C4-2B (cell line): Measurements from ENCODE around the gene SPINK13.
A peak's percentile ranks its signal among the peaks of the same experiment; 100 is the strongest.

Source experiments
- H3K27ac ChIP-seq: fragments of 450-650 bp; 2 replicates; pipeline ENCODE4 v1.5.1; 2017
- ZFX ChIP-seq: fragments of 450-650 bp; IDR thresholded peaks from 2 replicates; pipeline ENCODE4 v1.6.1; 2017
- TF ChIP-seq, protein P1 (sequence below): fragments of 450-650 bp; conservative IDR thresholded peaks from 2 replicates; pipeline ENCODE4 v1.5.1; 2017; ENCODE audit warnings: mild to moderate bottlenecking

Gene SPINK13

DNA sequence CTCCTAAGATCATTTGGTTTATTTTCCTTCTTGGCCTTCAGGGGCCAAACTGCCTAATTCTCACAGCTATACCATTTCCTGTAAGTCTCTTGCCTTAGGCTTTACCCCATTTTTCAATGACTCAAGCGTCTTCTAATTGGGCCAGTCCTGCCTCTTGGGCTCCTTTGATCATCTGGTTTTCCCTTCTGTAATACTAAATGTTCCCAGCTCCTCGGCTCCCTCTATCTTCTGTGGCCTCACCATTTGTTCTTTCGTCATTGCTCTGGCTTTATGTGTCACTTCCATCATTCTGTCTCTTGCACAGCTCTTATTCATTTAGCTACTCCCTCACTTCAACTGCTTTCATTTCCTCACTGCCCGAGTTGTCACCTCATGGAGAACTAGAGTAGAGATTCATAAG is 29.1 kb downstream of the SPINK13 start:
- TF ChIP-seq, protein P1, sequence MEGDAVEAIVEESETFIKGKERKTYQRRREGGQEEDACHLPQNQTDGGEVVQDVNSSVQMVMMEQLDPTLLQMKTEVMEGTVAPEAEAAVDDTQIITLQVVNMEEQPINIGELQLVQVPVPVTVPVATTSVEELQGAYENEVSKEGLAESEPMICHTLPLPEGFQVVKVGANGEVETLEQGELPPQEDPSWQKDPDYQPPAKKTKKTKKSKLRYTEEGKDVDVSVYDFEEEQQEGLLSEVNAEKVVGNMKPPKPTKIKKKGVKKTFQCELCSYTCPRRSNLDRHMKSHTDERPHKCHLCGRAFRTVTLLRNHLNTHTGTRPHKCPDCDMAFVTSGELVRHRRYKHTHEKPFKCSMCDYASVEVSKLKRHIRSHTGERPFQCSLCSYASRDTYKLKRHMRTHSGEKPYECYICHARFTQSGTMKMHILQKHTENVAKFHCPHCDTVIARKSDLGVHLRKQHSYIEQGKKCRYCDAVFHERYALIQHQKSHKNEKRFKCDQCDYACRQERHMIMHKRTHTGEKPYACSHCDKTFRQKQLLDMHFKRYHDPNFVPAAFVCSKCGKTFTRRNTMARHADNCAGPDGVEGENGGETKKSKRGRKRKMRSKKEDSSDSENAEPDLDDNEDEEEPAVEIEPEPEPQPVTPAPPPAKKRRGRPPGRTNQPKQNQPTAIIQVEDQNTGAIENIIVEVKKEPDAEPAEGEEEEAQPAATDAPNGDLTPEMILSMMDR, result no peak
- TF ChIP-seq ZFX, result no peak
- no peak overlapping the region for H3K27ac ChIP-seq

DNA sequence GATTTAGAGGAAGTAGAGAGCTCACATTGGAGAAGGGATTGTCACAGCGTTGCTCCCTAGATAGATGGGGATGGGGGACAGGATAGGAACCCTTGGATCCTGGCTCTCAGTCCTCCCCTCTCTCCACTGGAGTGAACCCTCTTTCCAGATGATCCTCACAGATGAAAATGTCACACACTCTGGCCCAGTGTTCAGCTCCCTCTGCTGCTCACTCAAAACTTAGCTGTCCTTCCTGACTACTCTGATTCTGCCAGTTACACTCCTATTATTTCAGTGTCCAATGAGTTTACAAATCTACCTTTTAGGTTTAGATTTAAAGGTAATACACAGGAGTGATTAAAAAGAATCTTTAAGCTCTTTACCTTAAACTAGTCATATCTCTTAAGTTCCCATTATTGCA is 37.9 kb downstream of the SPINK13 start:
- TF ChIP-seq, protein P1, result peak; percentile 9
- no peak for TF ChIP-seq ZFX
- H3K27ac ChIP-seq, result no peak overlapping the region; the same call in 1 of the 2 replicates

DNA sequence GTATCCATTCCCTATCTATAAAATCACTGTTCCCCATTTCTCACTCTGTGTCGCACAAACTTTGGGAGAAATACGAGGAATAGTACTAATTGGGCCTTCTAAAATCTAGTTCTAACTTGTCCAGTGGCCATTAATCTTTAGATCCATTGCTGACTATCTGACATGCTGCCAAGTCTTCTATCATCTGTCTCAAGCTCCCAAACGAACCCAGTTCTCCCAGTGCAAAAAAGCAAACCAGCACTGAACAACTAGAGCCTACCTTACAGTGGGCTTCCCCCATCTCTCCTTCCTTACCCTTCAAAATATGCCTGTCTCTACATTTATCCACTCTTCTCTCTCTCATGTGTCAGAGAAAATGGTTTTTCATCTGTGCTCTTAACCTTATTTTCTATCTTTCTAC is 40.4 kb downstream of the SPINK13 start:
- H3K27ac ChIP-seq, result no peak overlapping the region
- no peak for TF ChIP-seq ZFX
- TF ChIP-seq, protein P1, result no peak

DNA sequence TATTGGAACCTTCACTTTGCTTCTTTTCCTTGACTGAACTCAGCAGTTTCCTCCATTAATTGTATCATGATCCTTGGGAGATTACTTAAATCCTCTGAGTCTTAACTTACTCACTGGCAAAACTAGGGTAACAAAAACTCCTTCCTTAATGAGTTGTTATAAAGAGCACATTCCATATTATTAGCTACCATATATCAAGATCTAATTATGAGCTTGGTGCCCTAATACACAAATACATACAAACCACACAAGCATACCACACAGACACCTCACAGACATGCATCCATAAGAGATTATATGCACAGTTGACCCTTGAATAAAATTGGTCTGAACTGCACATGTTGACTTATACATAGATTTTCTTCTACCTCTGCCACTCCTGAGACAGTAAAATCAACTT is 41.2 kb downstream of the SPINK13 start:
- TF ChIP-seq, protein P1, result no peak
- TF ChIP-seq ZFX, result no peak
- no peak overlapping the region for H3K27ac ChIP-seq

DNA sequence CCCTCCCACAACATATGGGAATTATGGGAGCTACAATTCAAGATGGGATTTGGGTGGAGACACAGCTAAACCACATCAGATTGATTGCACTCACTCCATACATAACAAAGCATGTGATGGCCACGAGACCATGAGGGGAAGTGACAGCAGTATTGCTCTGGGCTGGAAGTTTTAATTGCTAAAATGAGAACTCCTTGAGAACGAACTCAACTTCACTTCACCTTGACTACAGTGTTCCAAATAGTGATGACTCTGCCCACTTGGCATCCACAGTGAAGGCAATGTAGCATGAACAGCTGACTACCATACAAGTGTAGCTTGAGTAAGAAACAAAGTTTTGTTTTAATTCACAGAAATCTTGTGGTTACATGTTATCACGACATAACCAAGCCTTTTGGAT is 42.9 kb downstream of the SPINK13 start:
- TF ChIP-seq, protein P1, result no peak
- no peak for TF ChIP-seq ZFX
- H3K27ac ChIP-seq, result no peak overlapping the region

DNA sequence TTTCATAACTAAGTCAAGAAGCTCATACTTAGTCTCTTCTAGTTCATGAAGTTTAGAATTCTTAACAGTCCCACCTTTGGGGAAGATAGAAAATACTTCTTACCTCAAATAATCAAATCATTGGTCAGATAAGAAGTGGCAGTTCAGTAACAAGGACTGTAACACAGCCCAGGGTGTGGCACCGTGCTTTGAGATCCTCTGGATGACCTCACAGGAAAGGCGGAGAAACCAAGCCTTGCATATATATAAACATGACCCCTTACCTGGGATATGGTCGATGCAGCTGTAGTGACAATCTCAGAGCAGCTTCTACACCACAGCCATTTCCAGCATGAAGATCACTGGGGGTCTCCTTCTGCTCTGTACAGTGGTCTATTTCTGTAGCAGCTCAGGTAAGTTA is 43.6 kb downstream of the SPINK13 start, which contains the start of gene SPINK7:
Gene SPINK7, plus strand, starts transcription at position 271 of the 400 bp plus-strand sequence. Its CDS starts 61 bp downstream, at position 332.
- no peak within 1 kb of the TSS for H3K27ac ChIP-seq
- TF ChIP-seq ZFX, result no peak
- TF ChIP-seq, protein P1, result no peak

DNA sequence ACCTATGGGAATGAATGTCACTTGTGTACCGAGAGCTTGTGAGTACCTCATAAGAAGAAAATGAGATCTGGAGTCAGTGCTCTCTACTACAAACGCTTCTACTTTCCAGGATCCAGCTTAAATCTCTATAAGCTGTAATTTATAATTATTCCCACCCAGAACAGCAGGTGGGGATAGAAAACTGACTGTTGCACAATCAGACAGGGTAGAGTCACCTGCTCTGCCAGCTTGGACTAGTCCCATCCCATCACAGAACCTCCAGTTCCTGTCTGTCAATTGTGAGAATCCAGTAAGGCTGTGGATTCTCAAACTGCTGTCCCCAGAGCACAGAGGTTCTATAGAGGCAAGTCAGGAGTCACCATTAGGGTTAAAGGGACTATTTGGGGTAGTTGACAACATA is 45.6 kb downstream of the SPINK13 start:
- no peak for TF ChIP-seq ZFX
- TF ChIP-seq, protein P1, result 0 out of 2 replicates have a peak, but pooled peaks have one; percentile 11
- no peak overlapping the region for H3K27ac ChIP-seq
